CD4-positive, alpha-beta T cell treated with Interleukin-15 for 4 hours (primary cell): ENCODE results near the gene PPP2R5D.
A peak's percentile ranks its signal among the peaks of the same experiment; 100 is the strongest.

Experiments
- DNase-seq: peaks from one replicate; pipeline ENCODE4 v3.0.0-alpha.2; 2020; ENCODE audit warnings: low spot score

Gene PPP2R5D

GRCh38 chr6:42963855-42964605 lies 20.3 kb upstream of the PPP2R5D start:
- DNase-seq, result peak; percentile 38

DNA sequence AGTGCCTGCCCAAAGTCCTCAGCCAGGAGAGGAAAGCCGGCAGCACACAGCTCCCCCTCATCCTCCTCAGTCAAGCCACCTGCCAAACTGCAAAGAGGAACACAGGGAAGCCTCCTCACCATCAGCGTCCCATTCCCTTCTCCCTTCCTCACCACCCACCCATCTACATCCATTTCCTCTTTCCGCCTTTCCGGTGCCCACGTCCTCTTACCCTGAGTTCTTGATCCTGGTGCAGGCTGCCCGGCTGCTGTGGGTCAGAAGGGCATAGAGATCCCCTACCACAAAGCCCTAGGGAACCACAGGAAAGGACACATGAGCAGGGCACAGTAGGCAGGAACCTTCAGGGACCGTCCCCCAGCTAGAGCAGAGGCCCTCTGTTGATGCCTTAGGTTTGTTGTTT lies 17.8 kb upstream of the PPP2R5D start:
- DNase-seq, result no peak

DNA sequence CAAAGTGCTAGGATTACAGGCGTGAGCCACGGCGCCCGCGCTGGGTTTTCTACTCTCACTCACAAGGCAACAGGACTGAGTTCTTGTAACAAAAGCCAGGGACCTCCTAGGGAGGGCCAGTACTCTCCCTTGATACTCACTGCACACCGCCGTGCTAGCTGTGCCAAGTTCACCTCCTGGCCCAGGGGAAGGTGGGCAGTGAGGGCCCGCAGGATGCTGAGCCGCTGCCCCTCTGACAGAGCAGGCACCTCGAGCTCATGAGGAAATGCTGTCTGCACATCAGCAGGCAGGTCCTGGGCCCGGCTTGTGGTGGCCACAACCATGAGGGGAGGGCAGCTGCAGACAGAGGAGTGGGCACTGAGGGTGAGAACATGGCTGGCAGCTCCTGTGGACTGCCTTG lies 17.1 kb upstream of the PPP2R5D start:
- DNase-seq, result no peak

GRCh38 chr6:42968126-42968701 lies 16.2 kb upstream of the PPP2R5D start:
- no peak for DNase-seq

GRCh38 chr6:42968783-42969182 lies 15.6 kb upstream of the PPP2R5D start:
- DNase-seq, result no peak

DNA sequence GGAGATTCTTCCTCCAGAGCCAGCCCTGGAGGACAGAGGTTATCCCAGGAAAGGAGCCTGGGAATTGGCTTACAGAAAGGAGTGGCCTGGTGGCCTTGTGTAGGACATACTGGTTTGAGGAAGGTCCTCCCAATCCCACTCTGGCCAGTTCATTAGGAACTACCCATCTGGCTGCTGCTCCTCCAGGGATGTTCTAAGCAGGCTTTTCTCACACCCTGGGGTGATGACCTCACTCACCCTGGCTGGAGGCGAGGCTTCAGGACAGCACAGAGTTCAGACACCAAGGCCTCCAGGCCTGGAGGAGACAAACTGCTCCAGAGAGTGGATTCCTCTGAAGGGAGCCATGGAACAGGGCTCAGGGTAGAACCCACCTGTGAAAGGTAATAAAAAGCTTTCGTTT lies 14.9 kb upstream of the PPP2R5D start:
- DNase-seq, result no peak

DNA sequence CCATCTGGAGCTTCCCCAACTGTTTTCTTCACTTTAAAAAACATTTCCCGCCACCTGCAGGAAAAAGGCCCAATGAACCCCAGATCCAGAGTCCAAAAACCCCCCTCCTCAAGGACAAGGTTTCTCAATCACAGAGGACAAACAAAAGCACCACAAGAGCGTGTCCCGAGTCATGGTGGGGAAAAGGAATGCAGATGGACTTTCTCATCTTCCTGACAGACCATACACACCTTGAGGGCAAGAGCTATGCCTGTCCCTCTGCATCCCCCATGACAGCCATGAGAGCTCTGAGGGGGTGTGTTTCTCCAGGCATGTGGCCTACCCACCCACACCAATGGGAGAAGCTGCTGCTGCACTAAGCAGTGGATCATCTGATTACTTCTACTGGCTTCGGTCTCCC lies 14.4 kb upstream of the PPP2R5D start:
- no peak for DNase-seq

- DNase-seq, result no peak
Measured at GRCh38 chr6:42970871-42971612, 13.3 kb upstream of the PPP2R5D start.

- no peak for DNase-seq
Measured at GRCh38 chr6:42971746-42972327, 12.5 kb upstream of the PPP2R5D start.

GRCh38 chr6:42973926-42974325 lies 10.4 kb upstream of the PPP2R5D start:
- DNase-seq, result no peak

- DNase-seq, result no peak
Measured at GRCh38 chr6:42974919-42975505, 9.4 kb upstream of the PPP2R5D start.

DNA sequence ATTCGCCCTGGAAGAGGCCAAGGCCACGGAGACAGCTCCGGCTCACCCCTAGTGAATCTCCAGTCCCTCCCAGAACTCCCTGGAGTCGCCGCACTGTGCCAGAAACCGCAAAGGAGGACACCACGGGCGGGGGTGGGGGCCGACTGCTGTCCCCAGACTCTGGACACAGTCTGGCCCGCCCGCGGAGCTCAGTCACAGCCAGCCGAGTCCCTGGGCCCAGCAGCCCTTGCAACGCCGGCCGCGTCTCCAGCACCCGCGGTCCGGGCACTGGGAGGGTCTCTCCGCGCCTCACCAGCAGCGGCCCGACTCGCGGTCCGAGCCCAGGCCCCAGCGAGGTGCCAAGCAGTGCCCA lies 5.9 kb upstream of the PPP2R5D start:
- DNase-seq, result no peak

DNA sequence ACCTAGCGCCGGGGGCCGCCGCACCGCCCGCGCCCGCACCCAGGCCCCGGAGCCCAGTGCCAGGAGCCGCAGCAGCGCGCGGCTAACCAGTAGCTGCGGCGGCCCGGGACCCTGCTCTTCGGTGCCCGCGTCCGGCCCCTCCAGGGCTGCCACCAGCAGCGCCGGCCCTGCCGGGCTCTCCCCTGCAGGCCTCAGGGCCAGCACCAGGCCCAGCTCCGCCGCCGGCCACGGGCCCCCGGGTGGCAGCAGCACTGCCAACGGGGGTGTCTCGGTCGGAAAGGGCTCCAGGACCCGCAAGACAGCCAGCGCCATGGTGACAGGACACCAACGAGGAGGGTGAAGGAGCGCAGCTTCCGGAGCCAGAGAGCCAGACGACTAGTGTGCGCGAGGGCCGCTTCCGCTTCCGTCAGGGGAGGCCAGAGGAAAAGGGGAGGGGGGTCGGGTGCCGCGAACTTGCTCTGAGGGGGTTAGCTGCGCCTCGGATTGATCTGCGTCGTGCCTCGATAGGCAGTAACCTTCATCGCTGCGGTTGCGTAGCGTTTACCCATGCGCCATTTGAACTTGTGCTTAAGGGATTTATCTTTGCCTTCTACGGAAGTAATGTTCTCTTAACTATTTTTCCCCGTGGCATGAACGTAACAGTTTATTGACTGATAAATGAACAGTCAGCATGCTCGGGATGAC lies 5.4 kb upstream of the PPP2R5D start, which contains the start of gene PEX6:
PEX6 (minus strand) TSS at position 343 of the 684 bp plus-strand sequence; CDS start at position 312, 31 bp downstream.
- peak; percentile 91 for DNase-seq

DNA sequence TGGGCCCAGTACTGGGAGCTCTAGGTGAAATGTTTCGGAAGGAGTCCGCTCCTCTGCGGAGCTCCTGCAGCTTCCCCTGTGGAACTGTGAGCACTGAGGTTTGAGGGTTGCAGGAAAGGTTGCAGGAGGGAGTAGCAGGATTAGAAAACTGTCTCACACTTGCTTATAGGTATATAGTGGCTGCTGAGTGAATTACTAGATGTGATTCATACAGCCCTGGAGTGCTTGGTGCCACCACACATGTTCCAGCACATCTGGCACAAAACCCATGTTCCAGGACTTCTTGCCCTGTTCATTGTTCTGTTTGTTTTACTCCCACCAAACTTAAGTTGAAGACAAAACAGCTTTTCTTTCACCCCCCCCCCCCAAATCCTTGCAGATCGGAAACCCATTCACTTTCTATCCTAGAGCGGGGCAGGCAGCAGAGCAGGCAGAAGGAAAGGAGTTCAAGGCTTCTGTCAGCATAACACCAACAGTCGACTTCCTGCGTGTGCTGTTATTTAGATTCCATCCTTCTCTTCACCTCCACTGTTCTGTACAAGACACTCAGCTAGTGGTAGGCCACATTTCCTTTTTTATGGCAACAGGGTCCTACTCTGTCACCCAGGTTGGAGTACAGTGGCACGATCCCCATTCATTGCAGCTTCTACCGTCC lies 4.7 kb upstream of the PPP2R5D start:
- peak; percentile 38 for DNase-seq

DNA sequence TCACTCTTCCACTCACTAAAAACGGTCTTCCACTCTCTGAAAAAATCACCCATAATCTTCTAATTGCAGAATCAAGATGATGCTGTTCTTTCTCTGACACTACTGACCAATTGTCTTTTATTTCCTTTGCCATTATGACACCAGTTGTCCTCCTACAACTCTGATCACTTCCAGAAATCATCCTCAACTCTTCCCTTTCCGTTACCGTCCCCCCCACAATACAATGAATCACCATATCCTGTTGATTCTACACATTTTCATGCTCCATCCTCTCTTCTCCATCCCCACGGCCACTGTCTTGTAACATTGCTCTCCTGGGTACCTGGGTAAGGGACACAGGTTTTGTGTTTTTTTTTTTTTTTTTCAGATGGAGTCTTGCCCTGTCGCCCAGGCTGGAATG lies 2.5 kb upstream of the PPP2R5D start:
- DNase-seq, result no peak

GRCh38 chr6:42984924-42985475 lies 630 bp downstream of the PPP2R5D start:
- DNase-seq, result peak; percentile 13

DNA sequence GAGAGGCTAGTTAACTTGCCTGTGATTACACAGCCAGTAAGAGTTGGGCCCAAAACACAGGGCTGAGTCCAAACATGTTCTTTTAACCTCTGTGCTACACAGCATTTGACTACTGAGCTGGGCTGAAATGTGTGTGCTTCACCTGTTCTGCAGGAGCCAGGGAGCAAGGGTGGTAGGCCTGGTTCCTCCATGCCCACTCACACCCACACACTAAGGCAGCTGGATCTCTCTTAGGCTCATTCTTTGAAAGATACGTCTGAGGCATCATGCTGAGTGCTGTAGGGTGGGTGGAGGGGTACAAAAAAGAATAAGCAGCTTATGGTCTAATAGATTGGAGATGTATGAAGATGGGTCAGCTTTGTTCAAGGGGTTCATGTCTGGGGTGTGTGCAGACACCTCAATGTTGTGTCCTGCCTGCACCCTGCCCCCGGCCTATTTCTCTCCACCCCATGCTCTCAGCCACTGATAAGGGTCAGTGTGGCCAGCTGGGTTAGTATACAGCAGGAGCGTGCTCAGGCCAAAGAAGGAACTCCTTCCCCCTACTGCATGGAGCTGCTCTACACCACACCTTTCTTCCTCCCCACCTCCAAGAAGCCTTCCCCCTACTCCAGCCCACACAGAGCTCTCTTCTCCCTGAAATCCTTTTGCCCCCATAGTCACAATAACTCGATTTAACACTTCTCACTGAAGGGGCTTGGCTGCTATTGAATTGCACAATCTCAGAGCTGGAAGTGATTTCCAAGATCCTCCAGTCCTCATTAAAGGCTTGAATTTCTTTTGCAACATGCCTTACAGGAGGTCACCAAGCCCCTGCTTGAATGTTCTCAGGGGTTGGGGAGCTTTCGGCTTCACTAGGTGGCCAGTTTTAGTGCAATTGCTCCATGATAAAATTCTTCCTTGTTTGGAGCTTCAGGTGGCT lies 3.4 kb downstream of the PPP2R5D start:
- no peak for DNase-seq

DNA sequence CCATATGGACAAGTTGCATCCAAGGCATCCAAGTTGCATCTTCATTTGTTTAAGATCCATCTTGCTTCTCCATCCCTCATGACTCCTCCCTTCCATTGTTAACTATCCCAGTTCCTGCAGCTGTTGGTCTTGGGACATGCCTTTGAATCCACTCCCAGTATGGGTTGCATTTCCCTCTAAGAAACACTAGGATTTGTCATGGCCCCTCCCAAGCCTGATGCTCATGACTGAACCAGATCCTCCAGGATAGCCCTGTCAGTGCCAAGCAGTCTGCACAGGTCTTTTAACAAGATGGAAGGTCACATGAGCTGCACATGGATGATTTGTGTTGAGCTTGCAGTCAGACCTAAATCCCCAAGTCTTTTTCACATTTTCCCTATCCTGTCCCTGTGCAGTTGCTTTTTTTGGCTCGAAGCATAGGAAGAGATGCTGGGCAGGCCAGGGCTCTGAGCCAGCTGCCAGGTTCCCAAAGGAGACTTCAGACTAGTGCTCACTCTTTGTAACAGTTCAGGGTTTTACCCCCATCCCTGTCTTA lies 4.2 kb downstream of the PPP2R5D start:
- DNase-seq, result no peak

DNA sequence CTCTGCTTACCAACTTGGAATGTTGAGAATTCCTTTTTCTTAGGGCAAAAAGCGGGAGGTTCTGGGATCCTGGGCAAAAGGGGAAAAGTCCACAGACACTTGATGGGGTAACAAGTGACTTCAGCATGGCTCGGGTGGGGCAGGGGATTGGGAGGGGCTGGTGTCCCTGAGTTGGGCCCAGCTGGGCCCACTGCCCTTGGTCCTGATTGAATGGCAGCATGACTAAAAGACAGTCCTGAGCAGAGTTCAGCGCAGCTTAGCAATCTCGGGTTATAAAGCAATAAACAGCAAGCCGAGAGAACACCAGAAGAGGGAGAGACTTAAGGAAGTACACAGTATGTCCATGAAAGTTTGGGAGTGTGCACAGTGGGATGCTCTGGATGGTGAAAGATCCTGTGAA lies 5.6 kb downstream of the PPP2R5D start:
- DNase-seq, result no peak

DNA sequence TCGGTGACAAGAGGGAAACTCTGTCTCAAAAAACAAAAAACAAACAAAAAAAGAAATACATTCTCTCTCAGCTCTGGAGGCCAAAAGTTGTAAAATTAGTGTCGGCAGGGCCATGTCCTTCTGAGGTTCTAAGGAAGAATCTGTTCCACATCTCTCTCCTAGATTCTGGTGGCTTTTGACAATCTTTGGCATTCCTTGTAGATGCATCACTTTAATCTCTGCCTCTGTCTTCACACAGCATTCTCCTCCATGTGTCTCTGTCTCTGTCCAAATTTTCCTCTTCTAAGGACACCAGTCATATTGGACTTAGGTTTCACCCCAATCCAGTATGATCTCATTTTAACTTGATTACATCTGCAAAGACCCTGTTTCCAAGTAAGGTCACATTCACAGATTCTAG lies 9.1 kb downstream of the PPP2R5D start:
- no peak for DNase-seq
